ENCODE data around the gene KIAA1217. TPM values are rescaled to one million over a fixed set of nuclear protein-coding genes. Genes with fewer than 3 reads are reported as not detected.

Gene KIAA1217
- total RNA-seq, 1 experiment from 2014 or later: 7.8 TPM

DNA sequence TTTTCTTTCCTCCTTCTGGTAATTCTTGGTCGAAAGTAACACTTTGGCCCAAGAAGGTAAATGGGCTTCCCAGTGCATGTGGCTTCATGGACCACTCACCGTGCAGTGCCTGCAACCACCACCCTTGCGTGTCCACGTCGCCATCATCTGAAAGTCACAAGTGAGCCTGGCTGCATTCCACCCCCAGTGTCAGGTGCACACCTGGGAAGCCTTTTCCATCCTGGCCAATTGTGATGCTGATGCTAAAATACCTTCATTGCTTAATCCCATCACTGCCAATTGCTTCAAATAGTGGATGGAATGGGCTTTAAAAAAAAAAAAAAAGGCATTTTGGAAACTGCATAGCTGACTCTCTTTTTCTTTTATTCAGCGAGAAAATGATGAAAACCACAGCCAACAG, 285.8 kb downstream of the KIAA1217 start (continued):
- TF ChIP-seq, protein P1, sequence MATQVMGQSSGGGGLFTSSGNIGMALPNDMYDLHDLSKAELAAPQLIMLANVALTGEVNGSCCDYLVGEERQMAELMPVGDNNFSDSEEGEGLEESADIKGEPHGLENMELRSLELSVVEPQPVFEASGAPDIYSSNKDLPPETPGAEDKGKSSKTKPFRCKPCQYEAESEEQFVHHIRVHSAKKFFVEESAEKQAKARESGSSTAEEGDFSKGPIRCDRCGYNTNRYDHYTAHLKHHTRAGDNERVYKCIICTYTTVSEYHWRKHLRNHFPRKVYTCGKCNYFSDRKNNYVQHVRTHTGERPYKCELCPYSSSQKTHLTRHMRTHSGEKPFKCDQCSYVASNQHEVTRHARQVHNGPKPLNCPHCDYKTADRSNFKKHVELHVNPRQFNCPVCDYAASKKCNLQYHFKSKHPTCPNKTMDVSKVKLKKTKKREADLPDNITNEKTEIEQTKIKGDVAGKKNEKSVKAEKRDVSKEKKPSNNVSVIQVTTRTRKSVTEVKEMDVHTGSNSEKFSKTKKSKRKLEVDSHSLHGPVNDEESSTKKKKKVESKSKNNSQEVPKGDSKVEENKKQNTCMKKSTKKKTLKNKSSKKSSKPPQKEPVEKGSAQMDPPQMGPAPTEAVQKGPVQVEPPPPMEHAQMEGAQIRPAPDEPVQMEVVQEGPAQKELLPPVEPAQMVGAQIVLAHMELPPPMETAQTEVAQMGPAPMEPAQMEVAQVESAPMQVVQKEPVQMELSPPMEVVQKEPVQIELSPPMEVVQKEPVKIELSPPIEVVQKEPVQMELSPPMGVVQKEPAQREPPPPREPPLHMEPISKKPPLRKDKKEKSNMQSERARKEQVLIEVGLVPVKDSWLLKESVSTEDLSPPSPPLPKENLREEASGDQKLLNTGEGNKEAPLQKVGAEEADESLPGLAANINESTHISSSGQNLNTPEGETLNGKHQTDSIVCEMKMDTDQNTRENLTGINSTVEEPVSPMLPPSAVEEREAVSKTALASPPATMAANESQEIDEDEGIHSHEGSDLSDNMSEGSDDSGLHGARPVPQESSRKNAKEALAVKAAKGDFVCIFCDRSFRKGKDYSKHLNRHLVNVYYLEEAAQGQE (IDR thresholded peaks at IDR 0.05; ENCODE audit: low read depth): no peak

DNA sequence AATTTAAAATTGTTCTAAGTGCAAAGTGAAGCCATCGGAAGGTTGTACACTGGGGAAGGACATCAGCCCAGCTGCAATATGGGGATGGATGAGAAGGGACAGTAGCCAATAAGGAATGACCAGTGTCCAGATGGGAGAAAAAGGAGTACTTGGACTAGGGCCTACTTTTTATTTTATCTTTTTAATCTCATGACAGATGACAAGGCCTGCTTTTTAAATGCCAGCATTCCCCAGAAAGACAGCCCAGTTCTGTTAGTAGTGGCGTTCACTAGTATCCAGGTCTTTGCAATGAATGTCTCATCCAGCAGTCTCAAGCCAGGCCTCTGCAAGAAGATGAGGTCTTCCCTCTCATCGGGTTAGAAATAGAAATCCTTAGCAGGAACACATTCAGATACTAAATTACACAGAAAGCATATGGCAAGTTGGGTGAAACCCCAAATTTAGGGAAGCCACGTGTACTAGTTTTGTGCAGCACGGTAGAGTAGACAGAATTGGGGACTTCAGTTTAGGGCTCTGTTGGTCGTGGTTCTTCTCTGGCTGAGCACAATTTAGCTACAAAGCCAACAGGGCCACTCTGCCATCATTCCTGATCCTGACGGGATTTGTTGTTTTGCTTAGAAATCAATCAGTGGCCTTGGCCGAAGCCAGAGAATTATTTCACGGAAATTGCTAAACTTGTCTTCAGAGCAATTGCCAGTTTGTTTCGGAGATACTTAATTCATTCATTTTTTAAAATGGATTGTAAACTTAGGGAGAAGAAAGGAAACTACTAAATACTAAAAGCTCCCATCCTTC, 286.9 kb downstream of the KIAA1217 start:
- BruUV-seq (replicated peaks): no TSS peak
- no peak overlapping the region for H3K27ac ChIP-seq (ENCODE audit: low read depth, low read length)
- TF ChIP-seq POLR2A (IDR thresholded peaks at IDR 0.05; ENCODE audit: borderline replicate concordance, extremely low read depth, insufficient read depth, insufficient read length) (no peak), YY1 (IDR thresholded peaks at IDR 0.05; ENCODE audit: extremely low read depth, insufficient replicate concordance, low read depth, low read length) (no peak), ZNF274 (IDR thresholded peaks at IDR 0.05; ENCODE audit: low read depth, low read length) (no peak), EZH2phosphoT487 (IDR thresholded peaks at IDR 0.05; ENCODE audit: borderline replicate concordance) (no peak), SP1 (IDR thresholded peaks at IDR 0.05; ENCODE audit: low read depth) (no peak), EGR1 (IDR thresholded peaks at IDR 0.05; ENCODE audit: low read depth) (no peak), ZFX (IDR thresholded peaks at IDR 0.05) (no peak), TCF7L2 (IDR thresholded peaks at IDR 0.05; ENCODE audit: borderline replicate concordance, extremely low read depth, insufficient read depth, insufficient read length) (no peak)
- TF ChIP-seq, protein P2, sequence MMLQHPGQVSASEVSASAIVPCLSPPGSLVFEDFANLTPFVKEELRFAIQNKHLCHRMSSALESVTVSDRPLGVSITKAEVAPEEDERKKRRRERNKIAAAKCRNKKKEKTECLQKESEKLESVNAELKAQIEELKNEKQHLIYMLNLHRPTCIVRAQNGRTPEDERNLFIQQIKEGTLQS (IDR thresholded peaks at IDR 0.05): no peak
- TF ChIP-seq, protein P3, sequence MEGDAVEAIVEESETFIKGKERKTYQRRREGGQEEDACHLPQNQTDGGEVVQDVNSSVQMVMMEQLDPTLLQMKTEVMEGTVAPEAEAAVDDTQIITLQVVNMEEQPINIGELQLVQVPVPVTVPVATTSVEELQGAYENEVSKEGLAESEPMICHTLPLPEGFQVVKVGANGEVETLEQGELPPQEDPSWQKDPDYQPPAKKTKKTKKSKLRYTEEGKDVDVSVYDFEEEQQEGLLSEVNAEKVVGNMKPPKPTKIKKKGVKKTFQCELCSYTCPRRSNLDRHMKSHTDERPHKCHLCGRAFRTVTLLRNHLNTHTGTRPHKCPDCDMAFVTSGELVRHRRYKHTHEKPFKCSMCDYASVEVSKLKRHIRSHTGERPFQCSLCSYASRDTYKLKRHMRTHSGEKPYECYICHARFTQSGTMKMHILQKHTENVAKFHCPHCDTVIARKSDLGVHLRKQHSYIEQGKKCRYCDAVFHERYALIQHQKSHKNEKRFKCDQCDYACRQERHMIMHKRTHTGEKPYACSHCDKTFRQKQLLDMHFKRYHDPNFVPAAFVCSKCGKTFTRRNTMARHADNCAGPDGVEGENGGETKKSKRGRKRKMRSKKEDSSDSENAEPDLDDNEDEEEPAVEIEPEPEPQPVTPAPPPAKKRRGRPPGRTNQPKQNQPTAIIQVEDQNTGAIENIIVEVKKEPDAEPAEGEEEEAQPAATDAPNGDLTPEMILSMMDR (IDR thresholded peaks at IDR 0.05 in 2 of 3, conservative IDR thresholded peaks at IDR 0.05 in 1 of 3; ENCODE audit: borderline replicate concordance in 1 of 3, insufficient read depth in 1 of 3, low read depth in 2 of 3, low read length in 2 of 3): no peak
- TF ChIP-seq, protein P1 (IDR thresholded peaks at IDR 0.05; ENCODE audit: low read depth): no peak

More for the DNA sequence above, 286.9 kb downstream of the KIAA1217 start:
- H3K9ac ChIP-seq (ENCODE audit: low read length): no peak overlapping the region
- no peaks in the 10 kb centered on the region for H3K79me2 ChIP-seq (ENCODE audit: insufficient read depth, low read length)
- ChIA-PET POLR2A (no interaction called here), CTCF (no interaction called here), RAD21 (ENCODE audit: low non-redundant PET in 1 of 2, low total read pairs in 2 of 2, uncharacterized antibody in 2 of 2, unreplicated experiment in 2 of 2) (no interaction called here)
- no peaks in the 10 kb centered on the region for H3K27me3 ChIP-seq (ENCODE audit: insufficient read depth, low read length)
- no peaks in the 10 kb centered on the region for H3K4me1 ChIP-seq (ENCODE audit: control insufficient read depth in 1 of 2, insufficient read depth in 2 of 2, low read length in 2 of 2)
- H3K9me3 ChIP-seq (ENCODE audit: control insufficient read depth in 1 of 2, insufficient read depth in 1 of 2, low read depth in 1 of 2, low read length in 2 of 2): no peaks in the 10 kb centered on the region
- ATAC-seq (no peak), DNase-seq (ENCODE audit: low read depth, low spot score) (no peak)
- H3K36me3 ChIP-seq (ENCODE audit: control insufficient read depth in 1 of 2, insufficient read depth in 2 of 2, low read length in 2 of 2): no peaks in the 10 kb centered on the region
- H4K20me1 ChIP-seq (ENCODE audit: insufficient read depth): no peaks in the 10 kb centered on the region
- H2AFZ ChIP-seq (ENCODE audit: low read depth, low read length, poor library complexity, severe bottlenecking): no peak overlapping the region
- intact Hi-C loops (cut with micrococcal nuclease): no loop called here
- no peak overlapping the region for H3K4me3 ChIP-seq (replicated peaks in 1 of 2; ENCODE audit: low read depth in 1 of 2, low read length in 2 of 2)
- H3K9me2 ChIP-seq (ENCODE audit: insufficient read depth): no peaks in the 10 kb centered on the region
- no peak overlapping the region for H3K4me2 ChIP-seq (ENCODE audit: low read length)
